OCI-LY7 (cell line): Measurements from ENCODE around the gene KRT16. TPM values are rescaled to one million over a fixed set of nuclear protein-coding genes. Genes with fewer than 3 reads are reported as not detected.

ENCODE experiments used
- BruUV-seq: library from RNA; stranded (reverse); fragments of 400-500 nt; replicated peaks from 2 replicates; lab custom pipeline; 2021; lab: Mats Ljungman, UMichigan
- CTCF ChIA-PET: fragments of 300-600 bp; sonication (Branson Sonifier 250); formaldehyde crosslinking; loops from one replicate; lab custom pipeline; 2022; ENCODE audit warnings: antibody characterized with exemption; ENCODE audit not compliant: unreplicated experiment; lab: Charles Lee
- POLR2A ChIA-PET: fragments of 300-600 bp; sonication (Branson Sonifier 250); formaldehyde crosslinking; loops from one replicate; lab custom pipeline; 2022; ENCODE audit warnings: antibody characterized with exemption; lab: Charles Lee
- DNase-seq: peaks from one replicate; pipeline ENCODE4 v3.0.0-alpha.2; 2015; ENCODE audit warnings: low spot score
- H2AFZ ChIP-seq: fragments of 200-600 bp; sonication (generic), shearing (Covaris generic); 2 replicates; pipeline ENCODE4 v1.6.1; 2014; ENCODE audit warnings: mild to moderate bottlenecking, antibody characterized with exemption, low read length, moderate library complexity
- H3K27ac ChIP-seq: fragments of 200-600 bp; sonication (generic); 2 replicates; pipeline ENCODE4 v1.5.1; 2014; ENCODE audit warnings: mixed run types, low read depth, mild to moderate bottlenecking, moderate library complexity, low read length, inconsistent platforms; ENCODE audit not compliant: poor library complexity, severe bottlenecking
- H3K36me3 ChIP-seq: fragments of 200-600 bp; sonication (generic); 2 replicates; pipeline ENCODE4 v1.6.1; 2014; ENCODE audit warnings: mild to moderate bottlenecking, antibody characterized with exemption, low read length, moderate library complexity, mixed read lengths; ENCODE audit not compliant: insufficient read depth
- H3K4me1 ChIP-seq: fragments of 200-600 bp; sonication (generic); 2 replicates; pipeline ENCODE4 v1.5.1; 2014; ENCODE audit warnings: mild to moderate bottlenecking, low read length; ENCODE audit not compliant: insufficient read depth, poor library complexity, severe bottlenecking
- H3K4me2 ChIP-seq: fragments of 200-600 bp; sonication (generic); 2 replicates; pipeline ENCODE4 v1.6.1; 2014; ENCODE audit warnings: mild to moderate bottlenecking, low read length
- H3K4me3 ChIP-seq: fragments of 200-600 bp; sonication (generic); 2 replicates; pipeline ENCODE4 v1.5.1; 2014; ENCODE audit warnings: mild to moderate bottlenecking, low read depth, low read length; ENCODE audit not compliant: poor library complexity, severe bottlenecking
- H3K79me2 ChIP-seq: fragments of 200-600 bp; sonication (generic); 2 replicates; pipeline ENCODE4 v1.6.1; 2016; ENCODE audit warnings: low read depth, mild to moderate bottlenecking, low read length, moderate library complexity, mixed read lengths; ENCODE audit not compliant: insufficient read depth
- H3K9me2 ChIP-seq: fragments of 200-600 bp; sonication (generic); 2 replicates; pipeline ENCODE4 v1.6.1; 2016; ENCODE audit warnings: mild to moderate bottlenecking, low read length, mixed read lengths; ENCODE audit not compliant: insufficient read depth
- H3K9me3 ChIP-seq: fragments of 200-600 bp; sonication (generic); 2 replicates; pipeline ENCODE4 v1.6.1; 2014; ENCODE audit warnings: mild to moderate bottlenecking, mixed run types, low read length, mixed read lengths
- H4K20me1 ChIP-seq: fragments of 200-600 bp; sonication (generic); 2 replicates; pipeline ENCODE4 v1.6.1; 2014; ENCODE audit warnings: mild to moderate bottlenecking, antibody characterized with exemption, low read length, moderate library complexity, mixed read lengths; ENCODE audit not compliant: insufficient read depth
- CTCF ChIP-seq: fragments of 200-600 bp; sonication (generic); conservative IDR thresholded peaks from 2 replicates; pipeline ENCODE4 v1.5.1; 2014; ENCODE audit warnings: mild to moderate bottlenecking, antibody characterized with exemption, low read length, moderate library complexity, mixed read lengths
- EZH2phosphoT487 ChIP-seq: fragments of 200-600 bp; sonication (generic); IDR thresholded peaks from 2 replicates; pipeline ENCODE4 v1.6.1; 2018; ENCODE audit warnings: low read depth, borderline replicate concordance, mild to moderate bottlenecking, mixed run types, antibody characterized with exemption, low read length, moderate library complexity, mixed read lengths
- intact Hi-C: fragments of 100-400 bp; cut with micrococcal nuclease; formaldehyde crosslinking; loops from one replicate; pipeline ENCODE4 v1.10.0; 2022; ENCODE audit not compliant: unreplicated experiment
- total RNA-seq, 2 experiments: library from RNA; depleted of rRNA in 1 of 2; stranded (reverse); fragments of >200 nt in 1 of 2; shearing (Covaris generic) in 1 of 2; gene quantifications; 2 replicates each; pipeline ENCODE4 v1.2.3, GENCODE V29; 2014 to 2022

KRT16 gene
- total RNA-seq, 2 experiments from 2014 or later: not detected

GRCh38 chr17:41595585-41595984 is 17.0 kb downstream of the KRT16 start:
- Histone ChIP-seq H3K36me3 (no peaks in the 10 kb centered on the region), H3K27ac (no peak overlapping the region), H3K79me2 (no peaks in the 10 kb centered on the region), H3K9me2 (no peaks in the 10 kb centered on the region), H2AFZ (no peak overlapping the region), H3K4me1 (no peaks in the 10 kb centered on the region), H3K9me3 (no peaks in the 10 kb centered on the region), H3K4me3 (no peak overlapping the region), H3K4me2 (no peak overlapping the region), H4K20me1 (no peaks in the 10 kb centered on the region)
- POLR2A ChIA-PET: no interaction called here
- no peak for DNase-seq
- CTCF ChIA-PET: no interaction called here
- BruUV-seq: no TSS peak
- intact Hi-C loops: no loop called here
- TF ChIP-seq EZH2phosphoT487: no peak
- TF ChIP-seq CTCF: no peak

- intact Hi-C loops: no loop called here
- Histone ChIP-seq H2AFZ (no peak overlapping the region), H3K9me2 (no peaks in the 10 kb centered on the region), H3K9me3 (no peaks in the 10 kb centered on the region), H3K27ac (no peak overlapping the region), H3K4me2 (no peak overlapping the region), H4K20me1 (no peaks in the 10 kb centered on the region), H3K4me1 (no peaks in the 10 kb centered on the region), H3K79me2 (no peaks in the 10 kb centered on the region), H3K36me3 (no peaks in the 10 kb centered on the region), H3K4me3 (no peak overlapping the region)
- TF ChIP-seq CTCF (no peak), EZH2phosphoT487 (no peak)
- POLR2A ChIA-PET: interaction anchor here (0.6 kb wide), 1 partner anchor 15 kb away, joined by 7 read pairs; no protein-coding TSS in a partner anchor
- BruUV-seq: no TSS peak
- CTCF ChIA-PET: no interaction called here
- DNase-seq: no peak
Observed at GRCh38 chr17:41594363-41594915, 18.1 kb downstream of the KRT16 start.

- ChIA-PET POLR2A (no interaction called here), CTCF (interaction anchor here (0.5 kb wide), 1 partner anchor 70 kb away, joined by 4 read pairs; no protein-coding TSS in a partner anchor)
- H2AFZ ChIP-seq: no peak overlapping the region
- no peaks in the 10 kb centered on the region for H3K9me3 ChIP-seq
- no peak for DNase-seq
- intact Hi-C loops: no loop called here
- TF ChIP-seq EZH2phosphoT487 (no peak), CTCF (no peak)
- H3K79me2 ChIP-seq: no peaks in the 10 kb centered on the region
- no peak overlapping the region for H3K4me3 ChIP-seq
- H3K36me3 ChIP-seq: no peaks in the 10 kb centered on the region
- no TSS peak for BruUV-seq
- no peaks in the 10 kb centered on the region for H3K9me2 ChIP-seq
- no peaks in the 10 kb centered on the region for H3K4me1 ChIP-seq
- H3K4me2 ChIP-seq: no peak overlapping the region
- H3K27ac ChIP-seq: no peak overlapping the region
- H4K20me1 ChIP-seq: no peaks in the 10 kb centered on the region
Observed at GRCh38 chr17:41593306-41593981, 19.1 kb downstream of the KRT16 start.
